GM10266 (cell line): ENCODE measurements around the gene FAM124A.

Source experiments
- DNase-seq: peaks from one replicate; pipeline ENCODE4 v3.0.0; 2012; ENCODE audit errors: extremely low spot score
- TF ChIP-seq, protein P1 (sequence below): IDR thresholded peaks from 2 replicates; pipeline ENCODE4 v1.5.1; 2012; ENCODE audit warnings: mild to moderate bottlenecking, low read depth; ENCODE audit not compliant: control insufficient read depth, insufficient read depth; ENCODE audit errors: missing control alignments

The FAM124A gene

DNA sequence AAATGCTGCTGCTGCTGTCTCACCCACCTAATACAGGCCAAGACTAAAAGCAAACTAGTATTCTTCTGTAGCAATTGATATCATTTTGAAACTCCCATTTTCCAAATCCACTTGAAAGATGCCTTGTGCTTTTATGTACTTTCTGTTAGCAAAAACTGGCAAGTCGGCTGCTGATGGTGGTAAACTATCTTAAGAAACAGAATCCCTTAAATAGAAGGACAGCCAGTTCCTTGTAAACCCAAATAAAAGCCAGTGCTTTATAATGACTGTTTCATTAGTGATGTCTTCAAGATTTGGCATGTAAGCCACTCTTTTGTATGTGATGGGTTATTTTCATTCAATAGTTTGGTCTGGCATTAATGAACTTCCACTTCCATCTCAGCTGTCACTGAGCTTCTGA, 5.2 kb downstream of the FAM124A start:
- DNase-seq: no peak
- TF ChIP-seq, protein P1, sequence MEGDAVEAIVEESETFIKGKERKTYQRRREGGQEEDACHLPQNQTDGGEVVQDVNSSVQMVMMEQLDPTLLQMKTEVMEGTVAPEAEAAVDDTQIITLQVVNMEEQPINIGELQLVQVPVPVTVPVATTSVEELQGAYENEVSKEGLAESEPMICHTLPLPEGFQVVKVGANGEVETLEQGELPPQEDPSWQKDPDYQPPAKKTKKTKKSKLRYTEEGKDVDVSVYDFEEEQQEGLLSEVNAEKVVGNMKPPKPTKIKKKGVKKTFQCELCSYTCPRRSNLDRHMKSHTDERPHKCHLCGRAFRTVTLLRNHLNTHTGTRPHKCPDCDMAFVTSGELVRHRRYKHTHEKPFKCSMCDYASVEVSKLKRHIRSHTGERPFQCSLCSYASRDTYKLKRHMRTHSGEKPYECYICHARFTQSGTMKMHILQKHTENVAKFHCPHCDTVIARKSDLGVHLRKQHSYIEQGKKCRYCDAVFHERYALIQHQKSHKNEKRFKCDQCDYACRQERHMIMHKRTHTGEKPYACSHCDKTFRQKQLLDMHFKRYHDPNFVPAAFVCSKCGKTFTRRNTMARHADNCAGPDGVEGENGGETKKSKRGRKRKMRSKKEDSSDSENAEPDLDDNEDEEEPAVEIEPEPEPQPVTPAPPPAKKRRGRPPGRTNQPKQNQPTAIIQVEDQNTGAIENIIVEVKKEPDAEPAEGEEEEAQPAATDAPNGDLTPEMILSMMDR: no peak

DNA sequence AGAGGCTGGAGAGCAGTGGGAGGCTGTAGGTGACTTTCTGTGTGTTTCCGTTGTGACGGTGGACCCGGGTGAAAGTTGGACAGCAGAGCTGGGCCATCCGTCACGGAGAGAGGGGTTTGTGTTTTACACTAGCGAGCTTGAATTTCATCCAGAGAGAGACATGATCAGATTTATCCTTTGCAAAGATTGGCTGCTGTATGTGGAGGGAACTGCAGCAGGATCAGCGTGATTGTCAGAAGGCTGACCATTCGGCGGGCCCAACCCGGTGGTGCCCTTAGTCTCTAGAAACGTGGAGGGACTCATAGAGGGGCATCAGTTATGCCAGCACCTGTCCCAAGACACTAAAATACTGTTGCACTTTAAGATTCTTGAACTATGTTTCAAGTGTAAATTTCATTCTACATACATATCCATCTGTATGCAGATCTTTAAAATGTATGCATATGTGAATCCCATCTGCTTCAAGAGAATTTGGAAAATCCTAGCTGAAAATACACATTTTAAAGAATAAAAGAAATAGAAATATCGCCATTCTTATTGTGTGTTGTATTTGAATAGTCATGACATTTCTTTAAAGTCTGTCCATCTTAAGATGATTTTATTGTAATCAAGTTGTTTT, 7.0 kb downstream of the FAM124A start:
- no peak for DNase-seq
- TF ChIP-seq, protein P1: no peak

DNA sequence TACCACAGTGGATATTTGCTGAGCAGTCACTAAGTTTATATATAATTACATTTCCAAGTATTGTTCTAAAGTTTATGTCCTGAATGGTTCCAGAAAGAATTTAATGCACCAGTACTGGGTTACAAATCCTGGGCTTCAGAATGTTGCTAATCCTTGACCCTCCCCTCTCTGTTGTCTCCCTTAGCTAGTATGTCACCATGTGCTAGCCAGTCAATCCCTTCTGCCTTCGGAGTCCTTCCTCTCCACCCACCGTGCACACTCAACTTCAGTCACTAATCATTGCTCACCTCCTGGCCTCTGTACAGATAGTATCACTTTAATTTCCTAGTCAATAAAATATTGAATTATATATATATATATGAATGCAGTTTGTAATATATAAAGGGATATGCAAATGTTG, 7.5 kb downstream of the FAM124A start:
- TF ChIP-seq, protein P1: no peak
- DNase-seq: no peak

DNA sequence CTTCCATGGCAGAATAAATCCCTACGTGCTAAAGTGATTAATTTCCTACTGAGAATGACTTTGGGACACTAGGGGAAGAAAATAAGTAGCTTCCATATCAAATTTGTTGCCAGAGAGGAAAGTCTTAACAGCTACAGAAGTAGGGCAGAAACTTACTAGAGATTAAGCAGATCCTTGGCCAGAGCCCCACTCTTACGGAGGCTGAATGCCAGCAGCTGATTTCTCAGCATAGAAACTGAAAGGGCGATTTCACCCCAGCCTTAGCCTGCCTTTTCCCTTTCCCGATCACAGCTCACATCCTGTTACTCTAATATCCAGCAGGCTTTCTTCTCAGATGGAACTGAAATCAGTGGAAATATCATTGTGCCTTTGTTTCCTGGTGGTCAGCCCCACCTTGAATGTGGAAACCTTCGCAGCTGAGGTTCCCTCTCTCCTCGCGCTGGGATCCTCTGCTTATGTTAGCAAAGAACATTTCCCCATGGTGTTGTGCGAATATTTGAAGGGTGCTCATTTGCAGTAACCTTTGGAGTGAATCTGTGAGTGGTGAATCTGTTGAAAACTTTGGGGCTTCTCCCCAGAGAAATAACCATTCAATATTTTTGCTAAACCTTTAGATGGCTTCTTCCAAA, 8.4 kb downstream of the FAM124A start:
- TF ChIP-seq, protein P1: no peak
- DNase-seq: no peak

DNA sequence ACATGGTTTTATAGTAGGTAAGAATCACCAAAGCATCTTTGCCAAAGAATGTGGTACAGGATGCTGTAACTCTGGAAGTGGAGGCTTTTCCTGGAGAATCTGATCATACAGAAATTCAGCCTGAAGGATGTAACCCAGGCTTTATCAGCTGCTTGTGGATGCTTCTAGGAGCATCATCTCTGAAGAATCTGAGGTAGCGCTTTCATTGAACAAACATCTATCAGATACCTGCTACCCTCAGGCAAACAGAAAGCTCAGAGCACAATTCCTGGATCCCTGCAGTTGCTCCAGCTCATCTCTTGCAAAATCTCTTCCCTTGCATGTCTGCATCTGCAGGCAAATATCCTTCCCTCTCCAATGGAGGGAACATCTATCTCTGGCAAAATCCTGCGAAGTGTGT, 9.3 kb downstream of the FAM124A start:
- DNase-seq: no peak
- TF ChIP-seq, protein P1: no peak

DNA sequence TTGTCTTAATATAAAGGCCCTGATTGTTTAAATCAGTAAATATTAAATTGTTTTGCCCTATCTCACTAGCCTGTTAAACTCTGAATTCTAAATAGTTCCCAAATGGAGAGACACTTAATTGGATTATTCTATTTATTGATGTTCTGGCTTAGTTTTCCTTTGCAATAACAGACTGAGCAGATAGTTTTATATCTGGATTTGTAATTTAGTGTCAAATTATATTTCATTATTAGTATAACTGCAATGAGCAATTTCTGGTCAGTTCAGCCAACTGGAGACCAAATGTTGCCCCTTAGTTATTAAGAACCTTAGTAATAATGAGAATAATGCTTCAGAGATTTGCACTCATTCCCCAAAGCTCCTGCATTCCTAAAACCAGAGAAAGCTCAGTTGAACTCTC, 10.1 kb downstream of the FAM124A start:
- TF ChIP-seq, protein P1: no peak
- DNase-seq: no peak

DNA sequence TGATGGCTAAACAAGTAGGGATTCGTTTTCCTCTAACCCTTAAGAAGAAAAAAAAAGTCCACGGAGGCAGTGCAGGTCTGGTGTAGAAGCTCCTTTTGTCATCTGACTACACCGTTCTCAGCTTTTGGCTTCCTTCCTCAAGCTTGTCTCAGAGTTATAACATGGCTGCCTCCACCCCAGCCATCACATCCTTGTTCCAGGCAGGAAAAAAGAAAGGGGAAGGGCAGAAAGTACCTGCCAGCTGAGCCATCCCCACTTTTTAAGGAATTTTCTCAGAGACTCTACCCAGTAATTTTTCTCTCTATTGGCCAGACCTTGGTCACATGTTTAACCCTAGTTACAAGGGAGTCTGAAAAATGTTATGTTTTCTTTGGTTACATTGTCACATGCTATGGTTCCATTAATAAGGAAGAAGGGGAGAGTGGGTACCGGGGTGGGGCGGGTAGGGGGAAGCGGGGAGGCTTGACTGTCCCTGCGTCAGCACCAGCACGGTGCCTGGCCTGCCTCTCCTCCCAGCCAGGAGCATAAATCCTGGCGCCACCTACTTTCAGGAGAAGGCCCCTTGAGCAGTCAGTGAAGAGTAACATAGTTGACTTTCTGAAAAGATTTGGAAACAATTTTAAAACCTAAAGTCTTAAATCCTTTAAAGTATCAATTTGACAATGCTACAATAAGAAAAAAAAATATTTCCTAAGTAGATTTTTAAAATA, 11.1 kb downstream of the FAM124A start:
- no peak for DNase-seq
- TF ChIP-seq, protein P1: no peak
